Measurements from ENCODE around the gene IVD.
"Not testable (repeated sequence)": the region's sequence is repeated elsewhere in the genome, so short reads cannot be mapped to it uniquely, and the experiment has no call there.

The IVD gene

DNA sequence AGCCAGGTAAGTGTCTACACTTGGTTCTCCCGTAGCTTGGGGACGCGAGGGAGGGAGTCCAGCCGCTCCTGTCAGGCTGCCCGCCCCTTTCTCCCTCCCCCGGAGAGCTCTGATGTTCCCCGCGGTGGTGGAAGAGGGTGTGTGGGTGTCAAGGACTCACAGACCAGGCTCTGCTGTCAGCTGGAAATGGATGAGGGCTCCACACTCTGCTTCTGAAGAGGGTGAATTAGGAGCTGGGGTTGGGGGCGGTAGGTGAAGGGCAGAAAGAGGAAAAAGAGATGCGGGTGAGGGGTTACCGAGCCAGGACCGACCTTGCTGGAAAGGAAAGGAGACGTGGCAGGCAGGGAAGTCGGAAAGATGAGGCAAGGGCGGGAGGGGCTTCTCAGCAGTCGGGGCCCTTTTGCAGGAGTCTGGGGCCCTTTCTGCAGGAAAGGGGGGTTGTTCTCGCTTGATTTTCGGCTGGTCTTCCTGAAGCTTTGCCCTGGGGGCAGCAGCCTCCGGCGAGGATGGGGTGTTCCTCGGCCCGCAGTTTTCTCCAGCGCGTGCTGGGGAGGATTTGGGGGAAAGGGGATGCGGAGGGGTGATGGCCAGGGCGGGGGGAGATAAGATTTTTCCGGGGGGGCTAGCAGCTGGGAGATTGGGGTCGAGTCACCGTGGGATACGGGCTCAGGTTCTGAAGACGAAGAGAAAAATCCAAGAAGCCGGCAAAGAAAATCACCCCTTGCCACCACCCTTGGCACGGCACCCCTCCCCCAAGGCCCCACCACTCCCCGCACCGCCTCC is 34.6 kb downstream of the IVD start:
- peak; percentile 68 for DNase-seq

DNA sequence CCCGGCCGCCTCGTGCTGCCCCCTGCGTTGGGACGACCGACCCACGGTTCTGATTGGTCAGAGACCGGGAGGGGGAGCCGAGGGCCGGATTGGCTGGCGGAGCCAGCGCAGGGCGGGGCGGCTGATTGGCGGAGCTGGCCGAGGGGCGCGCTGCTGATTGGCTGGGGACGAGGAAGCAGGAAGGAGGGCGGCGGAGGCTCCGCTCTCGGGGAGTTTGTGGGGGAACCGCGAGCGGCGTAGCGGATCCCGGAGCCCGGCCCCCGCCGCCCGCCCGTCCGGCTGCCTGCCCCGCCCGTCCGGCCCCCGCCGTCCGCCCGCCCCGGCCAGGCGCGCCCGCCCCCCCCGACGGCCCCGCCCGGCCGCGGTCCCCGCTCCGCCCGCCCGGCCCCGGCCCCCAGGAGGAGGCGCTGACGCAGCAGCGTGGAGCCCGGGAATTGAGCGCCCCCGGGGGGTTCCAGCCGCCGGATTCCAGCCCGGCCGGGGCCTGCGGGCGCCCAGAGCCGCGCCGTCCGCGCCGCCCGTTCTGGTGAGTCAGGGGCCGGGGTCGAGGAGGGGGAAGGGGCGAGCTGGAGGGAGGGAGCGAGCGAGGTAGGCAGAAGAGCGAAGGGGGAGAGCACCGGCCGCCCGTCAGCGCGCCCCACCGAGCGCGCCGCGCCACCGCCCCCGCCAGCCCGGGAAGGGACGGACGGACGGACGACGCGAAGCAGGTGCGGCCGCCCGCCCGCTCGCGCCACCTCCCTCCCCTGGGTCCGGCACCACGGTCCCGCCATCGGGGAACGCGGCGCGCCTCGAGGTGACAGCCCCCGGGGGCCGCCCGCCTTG is 35.4 kb downstream of the IVD start, which contains the start of gene BAHD1:
Gene BAHD1 (plus strand): TSS at position 211 of the 822 bp plus-strand sequence. CDS start 17,512 bp downstream, outside the sequence.
- DNase-seq = peak; percentile 98

- peak; percentile 67 for DNase-seq
Measured at GRCh38 chr15:40441565-40442531, 36.3 kb downstream of the IVD start.

GRCh38 chr15:40443255-40443654 is 37.7 kb downstream of the IVD start:
- DNase-seq = no peak

GRCh38 chr15:40443846-40444245 is 38.3 kb downstream of the IVD start:
- DNase-seq = no peak

- DNase-seq = no peak
Measured at GRCh38 chr15:40444736-40445135, 39.1 kb downstream of the IVD start.

DNA sequence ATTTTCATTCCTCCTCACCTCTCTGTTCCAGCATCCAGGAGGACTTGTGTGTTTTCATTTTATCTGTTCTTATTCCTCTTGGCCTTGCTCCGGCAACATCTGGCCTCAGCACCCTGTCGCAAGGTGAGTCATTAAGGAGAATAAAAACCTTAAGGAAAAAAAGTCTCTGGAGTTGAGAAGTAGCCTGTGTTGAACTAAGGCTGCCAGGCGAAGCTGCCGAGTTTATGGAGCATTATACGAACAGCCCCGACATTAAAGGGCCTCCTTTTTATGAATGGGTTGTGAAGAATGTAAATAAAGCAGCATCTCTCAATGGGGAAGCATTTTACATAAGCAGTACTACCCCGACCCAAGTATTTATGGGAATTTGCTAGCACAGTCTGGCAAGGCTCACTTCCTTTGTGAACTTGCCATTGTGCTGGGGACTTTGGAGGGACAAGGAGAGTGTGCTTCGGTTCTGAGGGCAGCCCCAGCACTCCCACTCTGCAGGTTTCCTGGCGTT is 39.9 kb downstream of the IVD start:
- DNase-seq = no peak

DNA sequence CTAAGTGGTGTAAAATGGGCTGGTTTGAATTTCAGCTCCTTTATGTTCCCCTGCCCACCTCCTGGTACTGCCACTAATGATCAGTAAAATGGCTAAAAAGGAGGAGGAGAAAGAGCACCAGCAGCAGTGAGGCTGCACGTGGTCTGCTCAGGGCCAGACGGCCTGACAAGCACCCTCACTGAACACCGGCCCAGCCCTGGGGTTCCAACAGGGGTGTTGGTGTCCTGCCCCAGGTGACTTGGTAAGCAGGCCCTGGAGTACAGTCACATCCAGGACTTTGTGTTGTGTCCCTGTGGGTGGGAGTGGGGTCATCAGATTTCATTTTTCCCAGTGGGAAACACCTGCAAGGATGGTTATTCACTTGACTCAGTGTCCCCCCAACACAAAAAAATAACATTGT is 40.5 kb downstream of the IVD start:
- no peak for DNase-seq

DNA sequence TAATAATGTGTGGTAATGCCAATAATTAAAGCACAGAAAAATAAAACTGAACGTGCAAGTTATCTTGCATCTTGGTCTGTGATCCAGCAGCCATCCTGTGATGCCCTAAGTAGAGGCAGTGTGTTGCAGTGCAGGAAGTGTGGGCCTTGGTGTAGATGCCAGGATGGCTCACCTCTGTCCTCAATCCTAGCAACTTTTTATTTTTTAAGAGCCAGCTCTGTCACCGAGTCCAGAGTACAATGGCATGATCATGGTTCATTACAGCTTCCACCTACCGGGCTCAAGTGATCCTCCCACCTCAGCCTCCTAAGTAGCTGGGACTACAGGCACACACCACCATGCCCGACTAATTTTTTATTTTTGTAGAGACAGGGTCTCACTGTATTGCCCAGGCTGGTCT is 42.8 kb downstream of the IVD start:
- DNase-seq = no peak

DNA sequence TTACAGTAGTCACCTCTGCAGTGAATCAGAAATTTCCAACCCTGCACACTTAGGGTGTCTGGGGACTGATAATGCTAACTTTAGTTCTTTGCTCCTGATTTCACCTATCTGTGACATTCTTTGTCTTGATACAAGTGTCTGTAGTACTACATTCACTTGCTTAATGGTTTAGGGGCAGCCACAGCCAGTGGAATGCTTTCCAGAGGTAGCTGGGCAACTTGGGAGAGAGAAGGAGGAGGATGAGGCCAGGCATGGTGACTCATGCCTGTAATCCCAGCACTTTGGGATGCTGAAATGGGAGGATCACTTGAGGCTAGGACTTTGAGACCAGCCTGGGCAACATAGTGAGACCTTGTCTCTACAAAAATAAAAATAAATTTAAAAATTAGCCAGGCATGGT is 43.7 kb downstream of the IVD start:
- no peak for DNase-seq

DNA sequence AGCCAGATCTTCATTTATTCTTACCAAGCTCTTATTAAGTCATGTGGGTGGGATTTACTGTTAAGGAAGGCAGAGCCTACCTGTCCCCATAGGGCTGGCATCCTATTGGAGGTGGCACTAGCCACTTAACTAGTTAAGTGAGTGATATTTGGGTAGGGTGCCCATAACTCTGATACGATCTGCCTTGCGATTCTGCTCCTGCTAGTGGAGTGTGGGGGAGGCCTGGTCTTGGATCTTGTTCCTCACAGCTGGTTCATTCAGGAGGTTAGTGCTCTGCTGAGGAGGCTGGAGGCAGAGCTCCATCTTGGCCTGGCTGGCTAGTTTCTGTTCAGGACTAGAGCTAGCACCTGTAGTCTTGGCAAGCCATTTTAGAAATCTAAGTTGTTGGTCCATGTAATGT is 44.5 kb downstream of the IVD start:
- no peak for DNase-seq

GRCh38 chr15:40451527-40452158 is 46.0 kb downstream of the IVD start:
- no peak for DNase-seq

GRCh38 chr15:40452296-40453090 is 46.9 kb downstream of the IVD start:
- DNase-seq = no peak

DNA sequence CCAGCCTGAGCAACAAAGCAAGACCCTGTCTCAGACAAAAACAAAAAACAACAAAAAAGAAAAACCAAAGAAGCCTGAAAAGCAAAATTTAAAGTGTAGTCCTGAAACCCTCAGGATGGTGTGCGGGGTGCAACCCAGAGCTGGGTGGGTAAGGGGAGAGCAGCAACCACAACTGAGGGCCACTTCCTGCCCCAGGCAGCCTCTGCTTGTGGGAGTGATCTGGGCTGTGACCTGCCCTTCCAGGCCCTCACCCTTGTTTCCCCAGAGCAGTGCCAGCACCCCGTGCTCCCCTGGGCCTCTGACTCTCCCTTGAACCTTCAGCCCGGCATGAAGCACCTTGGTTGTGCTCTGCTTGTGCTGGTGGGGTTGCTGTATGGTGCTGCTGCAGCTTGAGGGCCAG is 48.3 kb downstream of the IVD start:
- not testable (repeated sequence) for DNase-seq

DNA sequence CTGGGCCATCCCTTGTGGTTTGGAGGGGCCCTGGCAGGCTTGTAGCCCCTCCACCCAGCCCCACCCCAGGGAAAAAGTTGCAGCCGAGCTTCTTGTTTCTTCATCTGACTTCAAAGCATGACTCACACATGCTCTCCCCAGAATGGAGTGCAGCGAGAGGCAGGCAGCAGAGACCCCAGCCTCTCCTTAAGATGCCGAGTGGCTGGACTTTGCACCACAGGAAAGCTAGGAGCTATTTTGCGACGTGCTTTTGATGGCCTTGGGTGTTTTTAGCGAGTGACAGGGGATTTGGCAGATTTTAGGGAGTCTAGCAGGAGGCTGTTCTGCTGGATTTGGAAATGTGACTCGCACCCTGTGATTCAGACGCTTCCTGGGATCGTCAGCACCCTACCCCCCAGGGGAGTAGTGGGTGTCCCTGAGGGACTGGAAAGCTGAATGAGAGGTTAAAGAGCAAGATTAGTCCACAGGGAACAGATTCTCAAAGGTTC is 49.4 kb downstream of the IVD start:
- no peak for DNase-seq

- no peak for DNase-seq
Measured at GRCh38 chr15:40456299-40456712, 50.7 kb downstream of the IVD start.

DNA sequence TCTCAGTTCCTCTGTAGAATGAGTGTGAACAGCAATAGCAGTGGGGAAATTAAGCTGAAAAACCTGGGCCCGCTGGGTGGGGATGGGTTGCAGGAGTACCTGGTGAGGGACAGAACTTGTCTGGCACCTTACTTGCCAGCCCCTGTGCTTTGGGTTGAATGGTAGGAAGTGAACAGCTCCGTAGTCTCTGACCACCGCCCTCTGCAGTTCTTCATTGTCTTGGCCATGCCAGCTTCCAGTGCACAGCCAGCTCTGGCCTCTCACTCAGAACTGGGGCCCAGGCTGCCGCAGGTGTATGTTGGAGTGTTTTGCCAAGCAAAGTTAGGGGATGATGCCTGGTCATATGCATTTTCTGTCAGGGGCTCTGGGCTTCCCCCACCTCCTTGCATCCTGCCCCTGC is 51.1 kb downstream of the IVD start:
- DNase-seq = no peak

DNA sequence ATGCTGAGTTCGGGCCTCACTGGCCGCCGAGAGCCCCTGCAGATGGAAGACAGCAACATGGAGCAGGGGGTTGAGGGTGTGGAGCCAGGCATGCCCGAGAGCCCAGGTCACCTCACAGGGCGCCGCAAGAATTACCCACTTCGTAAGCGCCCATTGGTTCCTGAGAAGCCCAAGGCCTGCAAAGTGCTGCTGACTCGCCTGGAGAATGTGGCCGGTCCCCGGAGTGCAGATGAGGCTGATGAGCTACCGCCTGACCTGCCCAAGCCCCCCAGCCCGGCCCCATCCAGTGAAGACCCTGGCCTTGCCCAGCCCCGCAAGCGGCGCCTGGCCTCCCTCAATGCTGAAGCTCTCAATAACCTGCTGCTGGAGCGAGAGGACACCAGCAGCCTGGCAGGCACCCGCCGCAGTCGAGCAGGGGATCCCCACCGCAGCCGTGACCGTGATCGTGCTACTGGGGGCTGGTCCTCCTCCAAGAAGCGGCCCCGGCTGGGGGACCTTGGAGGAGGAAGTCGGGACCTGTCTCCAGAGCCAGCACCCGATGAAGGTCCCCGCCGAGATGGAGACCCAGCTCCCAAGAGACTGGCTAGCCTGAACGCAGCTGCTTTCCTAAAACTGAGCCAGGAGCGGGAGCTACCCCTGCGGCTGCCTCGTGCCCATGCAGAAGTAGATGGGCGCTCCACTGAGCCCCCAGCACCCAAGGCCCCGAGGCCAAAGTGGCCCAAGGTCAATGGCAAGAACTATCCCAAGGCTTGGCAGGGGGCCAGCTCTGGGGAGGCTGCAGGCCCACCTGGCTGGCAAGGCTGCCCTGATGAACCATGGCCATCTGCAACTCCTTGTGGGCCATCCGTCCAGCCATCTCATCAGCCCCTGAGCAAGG is 53.1 kb downstream of the IVD start:
- no peak for DNase-seq

- DNase-seq = no peak
Measured at GRCh38 chr15:40459391-40460015, 53.9 kb downstream of the IVD start.

DNA sequence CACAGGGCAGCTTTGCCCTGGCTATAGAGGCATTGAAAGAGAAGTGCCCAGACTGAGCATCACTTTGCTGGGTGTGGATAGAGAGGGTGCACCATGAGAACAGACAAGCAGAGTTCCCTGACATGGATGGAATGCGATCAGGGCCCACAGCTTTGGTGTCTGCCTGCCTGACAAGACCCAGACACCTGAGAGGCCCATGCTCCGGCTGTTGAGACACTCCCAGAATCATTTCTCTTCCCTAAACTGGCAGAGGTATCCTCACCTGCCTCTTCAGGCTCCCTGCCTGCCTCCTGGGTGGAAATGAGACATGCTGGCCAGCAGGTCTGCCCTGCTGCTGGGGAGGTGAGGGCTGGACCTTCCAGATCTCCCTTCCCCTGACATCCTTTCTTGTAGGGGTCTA is 54.8 kb downstream of the IVD start:
- DNase-seq = no peak
